ENCODE results near the gene TRMT61A. TPM values are rescaled to one million over a fixed set of nuclear protein-coding genes. Genes with fewer than 3 reads are reported as not detected.

The TRMT61A gene
- total and polyA plus RNA-seq, 2 of the 13 experiments (the other 11 are each of a cell fraction or from before 2014, with no cell fraction given) = 6.5 to 13.6 TPM

DNA sequence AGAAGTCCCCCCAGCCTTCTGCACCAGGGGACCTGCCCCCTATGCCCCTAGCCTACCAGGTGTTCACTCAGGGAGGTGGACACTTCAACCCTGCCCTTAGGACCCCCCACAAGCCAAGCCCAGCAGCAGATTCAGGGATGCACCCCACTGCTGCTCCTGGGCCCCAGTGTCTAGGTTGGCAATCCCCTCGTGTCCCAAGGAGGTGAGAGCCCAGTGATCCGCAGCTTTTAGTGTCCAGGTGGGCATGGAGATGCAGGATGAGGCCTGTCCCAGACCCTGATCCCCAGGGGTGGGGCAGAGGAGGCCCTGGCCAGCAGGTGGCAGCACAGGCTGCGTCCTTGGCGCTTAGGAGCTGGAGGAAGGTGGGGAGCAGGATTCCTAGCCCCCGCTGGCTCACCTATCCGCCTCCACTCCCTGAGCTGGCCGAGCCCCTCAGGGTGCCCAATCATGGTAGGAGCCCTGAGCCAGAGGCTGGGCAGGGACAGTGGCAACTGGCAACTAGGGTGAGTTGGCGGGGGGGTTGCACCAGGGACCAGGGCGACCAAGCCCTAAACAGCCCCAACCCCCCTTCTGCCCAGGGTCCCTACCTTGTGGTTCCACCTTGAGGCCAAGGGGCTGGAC, 10.5 kb upstream of the TRMT61A start (continued):
- TF ChIP-seq, protein P1, sequence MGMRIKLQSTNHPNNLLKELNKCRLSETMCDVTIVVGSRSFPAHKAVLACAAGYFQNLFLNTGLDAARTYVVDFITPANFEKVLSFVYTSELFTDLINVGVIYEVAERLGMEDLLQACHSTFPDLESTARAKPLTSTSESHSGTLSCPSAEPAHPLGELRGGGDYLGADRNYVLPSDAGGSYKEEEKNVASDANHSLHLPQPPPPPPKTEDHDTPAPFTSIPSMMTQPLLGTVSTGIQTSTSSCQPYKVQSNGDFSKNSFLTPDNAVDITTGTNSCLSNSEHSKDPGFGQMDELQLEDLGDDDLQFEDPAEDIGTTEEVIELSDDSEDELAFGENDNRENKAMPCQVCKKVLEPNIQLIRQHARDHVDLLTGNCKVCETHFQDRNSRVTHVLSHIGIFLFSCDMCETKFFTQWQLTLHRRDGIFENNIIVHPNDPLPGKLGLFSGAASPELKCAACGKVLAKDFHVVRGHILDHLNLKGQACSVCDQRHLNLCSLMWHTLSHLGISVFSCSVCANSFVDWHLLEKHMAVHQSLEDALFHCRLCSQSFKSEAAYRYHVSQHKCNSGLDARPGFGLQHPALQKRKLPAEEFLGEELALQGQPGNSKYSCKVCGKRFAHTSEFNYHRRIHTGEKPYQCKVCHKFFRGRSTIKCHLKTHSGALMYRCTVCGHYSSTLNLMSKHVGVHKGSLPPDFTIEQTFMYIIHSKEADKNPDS (CRISPR knock-in tag; IDR thresholded peaks at IDR 0.05) = no peak

DNA sequence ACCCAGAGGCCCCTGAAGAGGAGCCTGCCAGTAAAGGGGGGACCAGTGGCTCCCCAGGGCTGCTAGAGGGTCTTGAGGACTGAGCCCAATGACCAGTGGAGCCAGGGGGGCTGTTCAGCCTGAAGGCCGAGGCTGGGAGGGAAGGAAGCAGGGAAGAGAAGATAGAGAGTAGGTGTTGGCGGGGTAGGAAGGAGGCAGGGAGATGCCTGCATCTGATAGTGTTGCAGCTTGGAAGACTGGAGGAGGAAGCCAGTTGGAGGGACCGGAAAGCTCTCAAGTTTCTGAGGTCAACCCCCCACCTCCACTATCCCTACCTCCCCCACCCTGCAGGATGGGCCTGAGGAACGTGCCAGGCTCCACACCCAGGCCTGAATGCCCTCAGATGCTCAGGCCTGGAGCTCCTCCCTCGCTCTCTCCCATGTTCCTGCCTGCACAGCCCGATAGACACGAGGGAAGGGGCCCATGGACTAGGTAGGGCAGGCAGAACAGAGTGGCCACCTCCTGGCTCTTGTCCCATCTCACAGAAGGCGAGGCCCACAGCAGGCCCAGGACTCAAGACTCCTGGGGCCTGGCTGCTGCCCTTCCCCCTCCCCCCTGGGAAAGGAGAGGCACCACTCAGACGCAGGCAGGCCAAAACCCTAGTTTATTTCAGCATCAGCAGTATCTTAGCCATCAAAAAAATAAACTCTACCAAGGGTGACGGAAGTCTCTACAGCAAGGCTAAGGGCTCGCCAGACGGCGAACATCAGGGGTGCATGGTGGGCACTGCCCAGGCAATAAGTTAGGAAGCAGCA, 9.8 kb upstream of the TRMT61A start:
- Histone ChIP-seq H3K4me2 (ENCODE audit: low read depth, low read length) (peak overlapping the region; percentile 73; the same call in 1 of the 2 replicates), H3K36me3 (replicated peaks in 1 of 2; ENCODE audit: control insufficient read depth in 1 of 2, insufficient read depth in 2 of 2, low read length in 2 of 2) (peaks cover 0 to 10% of the 10 kb centered on the region in 2 experiments; a peak in 3 of 5 replicates), H2AFZ (ENCODE audit: low read length) (no peak overlapping the region), H3K27ac (ENCODE audit: extremely low read length, insufficient read depth, low read length) (no peak overlapping the region), H3K9me3 (ENCODE audit: low read length) (no peaks in the 10 kb centered on the region), H3K4me3 (replicated peaks in 1 of 3; ENCODE audit: insufficient read depth in 1 of 3, low read depth in 2 of 3, low read length in 3 of 3) (peak overlapping the region in 1 of 3 experiments; percentile 5; a peak in 1 of 6 replicates), H4K20me1 (ENCODE audit: insufficient read depth, low read length) (no peaks in the 10 kb centered on the region), H3K9ac (ENCODE audit: insufficient read depth, low read depth, low read length) (no peak overlapping the region), H3K4me1 (ENCODE audit: insufficient read depth, low read length) (peaks cover 46% of the 10 kb centered on the region), H3K79me2 (ENCODE audit: insufficient read depth, low read length) (peaks cover 4% of the 10 kb centered on the region), H3K27me3 (ENCODE audit: control insufficient read depth in 1 of 2, insufficient read depth in 2 of 2, low read length in 2 of 2) (no peaks in the 10 kb centered on the region)
- intact Hi-C loops (cut with micrococcal nuclease; ENCODE audit: unreplicated experiment) (no loop called here), in situ Hi-C loops (cut with HindIII; ENCODE audit: extremely low pct_ligation_motif_present, low pct_unique_long_range_greater_than_20kb) (no loop called here)
- TF ChIP-seq ZBTB20 (CRISPR knock-in tag; IDR thresholded peaks at IDR 0.05; ENCODE audit: borderline replicate concordance, low read depth) (0 out of 2 replicates have a peak, but pooled peaks have one; percentile 2), AGO2 (optimal IDR thresholded peaks at IDR 0.05; ENCODE audit: low read depth, low read length) (peak; percentile 4), ZNF788 (CRISPR knock-in tag; IDR thresholded peaks at IDR 0.05; ENCODE audit: borderline replicate concordance) (0 out of 2 replicates have a peak, but pooled peaks have one; percentile 21), IRX3 (CRISPR knock-in tag; IDR thresholded peaks at IDR 0.05; ENCODE audit: borderline replicate concordance, low read depth) (no peak), ZNF629 (CRISPR knock-in tag; conservative IDR thresholded peaks at IDR 0.05) (no peak), ZZZ3 (CRISPR knock-in tag; IDR thresholded peaks at IDR 0.05; ENCODE audit: borderline replicate concordance) (no peak), PCBP1 (IDR thresholded peaks at IDR 0.05; ENCODE audit: borderline replicate concordance, low read depth, low read length) (0 out of 2 replicates have a peak, but pooled peaks have one; percentile 9), POLR2AphosphoS5 (IDR thresholded peaks at IDR 0.05; ENCODE audit: low read depth, low read length) (peak; percentile 10; the same call in 1 of the 2 replicates), MEIS1 (CRISPR knock-in tag; IDR thresholded peaks at IDR 0.05; ENCODE audit: borderline replicate concordance) (0 out of 2 replicates have a peak, but pooled peaks have one; percentile 0), MAF1 (CRISPR knock-in tag; IDR thresholded peaks at IDR 0.05; ENCODE audit: borderline replicate concordance) (no peak)
- BruUV-seq (replicated peaks) = no TSS peak
- ATAC-seq = peak; percentile 3
- no peak for DNase-seq (ENCODE audit: low spot score)
- POLR2A ChIA-PET = interaction anchor here (2.6 to 3.1 kb wide), 2 partner anchors 9 to 22 kb away, joined by 7 to 24 read pairs; partner anchors contain the start of gene TRMT61A
- WGBS (ENCODE audit: low lambda C conversion rate) = 86% methylated on average over 12 of the region's 13 CpGs
- FAIRE-seq = no peak
- CTCF ChIA-PET (ENCODE audit: low intra/inter-chr PET ratio, low total read pairs) = interaction anchor here (1.3 to 3.0 kb wide), 2 partner anchors 27 to 31 kb away, joined by 6 to 38 read pairs; no protein-coding TSS in a partner anchor
